ENCODE measurements around the gene NAA40.

The NAA40 gene

DNA sequence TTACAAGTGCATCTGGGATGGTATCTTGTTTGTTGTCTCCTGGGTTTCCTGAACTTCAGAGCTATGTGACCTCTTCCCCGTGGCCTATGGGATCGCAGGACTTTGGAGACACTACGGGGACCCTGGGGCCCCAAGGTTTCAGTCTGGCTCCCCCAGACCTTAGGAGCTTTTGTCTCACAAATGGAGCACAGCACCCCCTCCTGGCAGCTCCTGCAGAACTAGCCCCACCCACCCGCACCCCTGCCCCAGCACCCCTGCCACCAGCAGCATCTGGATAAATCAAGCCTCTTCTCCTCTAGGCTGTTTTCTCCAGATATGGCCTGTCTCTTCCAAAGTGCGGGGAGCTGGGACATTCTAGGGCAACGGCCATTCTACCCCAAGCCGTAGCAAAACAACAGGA is 32.2 kb upstream of the NAA40 start:
- no peaks in the 10 kb centered on the region for H3K9me3 ChIP-seq (ENCODE audit: control insufficient read depth, insufficient read depth, low read length)
- no peak overlapping the region for H3K4me3 ChIP-seq (ENCODE audit: low read depth, low read length)
- H3K9ac ChIP-seq (ENCODE audit: low read depth, low read length), result no peak overlapping the region
- H3K36me3 ChIP-seq (ENCODE audit: control insufficient read depth, insufficient read depth, low read length), result peaks cover 43% of the 10 kb centered on the region
- H3K27me3 ChIP-seq (ENCODE audit: control insufficient read depth, insufficient read depth, low read length), result no peaks in the 10 kb centered on the region
- H3K4me1 ChIP-seq (ENCODE audit: control insufficient read depth, insufficient read depth, low read length), result peaks cover 17% of the 10 kb centered on the region

DNA sequence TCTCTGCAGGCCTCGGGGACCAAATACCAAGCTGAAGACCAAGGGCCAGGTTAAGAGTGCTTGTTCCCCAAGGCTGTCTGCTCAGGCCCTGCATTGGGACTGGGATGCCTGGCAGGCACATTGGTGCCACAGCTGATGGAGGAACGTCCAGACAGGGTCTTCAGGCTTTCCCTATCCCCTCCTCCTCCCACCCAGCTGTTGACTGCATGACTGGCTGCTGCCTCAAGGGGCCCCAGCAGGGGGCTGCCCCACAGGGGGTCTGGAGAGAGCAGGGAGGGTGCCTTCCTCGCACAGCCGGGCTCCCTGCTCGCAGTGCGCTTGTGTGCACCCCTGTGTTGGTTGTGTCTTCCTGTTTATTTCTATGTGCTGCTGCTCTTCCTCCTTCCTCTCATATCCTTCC is 31.7 kb upstream of the NAA40 start:
- no peaks in the 10 kb centered on the region for H3K27me3 ChIP-seq (ENCODE audit: control insufficient read depth, insufficient read depth, low read length)
- H3K4me3 ChIP-seq (ENCODE audit: low read depth, low read length), result no peak overlapping the region

DNA sequence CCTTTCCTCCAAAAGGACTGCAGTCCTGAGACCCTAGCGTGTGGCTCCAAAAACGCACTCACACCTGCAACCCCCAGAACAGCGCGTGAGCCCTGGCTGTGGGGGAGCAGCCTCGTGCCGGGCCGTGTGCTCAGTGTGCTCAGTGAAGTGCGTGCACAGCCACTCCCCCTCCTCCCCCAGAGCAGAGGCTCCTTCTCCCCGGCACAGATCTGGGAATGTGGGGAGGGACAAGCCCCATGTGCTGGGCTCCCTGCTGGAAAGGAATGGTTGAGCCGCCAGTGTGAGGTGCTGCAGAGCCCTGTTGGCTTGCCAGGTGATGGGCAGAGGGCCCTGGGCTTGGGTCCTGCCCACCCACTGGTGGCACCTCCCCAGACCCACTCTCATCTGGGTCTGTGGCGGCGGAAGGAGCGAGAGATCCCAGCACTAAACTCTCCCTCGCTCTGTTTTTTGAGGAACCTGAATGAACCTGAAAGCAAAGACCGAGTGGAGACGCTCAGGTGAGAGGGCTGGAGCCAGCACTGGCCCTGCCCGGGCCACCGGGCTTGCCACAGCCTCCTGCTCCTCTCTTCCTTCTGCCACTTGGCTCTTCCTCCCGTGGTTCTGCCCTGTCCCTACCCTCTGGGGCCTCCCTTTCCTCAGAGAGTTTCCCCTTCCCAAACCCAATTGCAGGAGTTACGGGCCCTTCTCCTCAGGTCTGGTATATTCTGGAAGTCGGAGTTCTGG is 30.8 kb upstream of the NAA40 start:
- H3K27me3 ChIP-seq (ENCODE audit: control insufficient read depth, insufficient read depth, low read length), result no peaks in the 10 kb centered on the region
- no peak overlapping the region for H3K4me3 ChIP-seq (ENCODE audit: low read depth, low read length)
- H3K9me3 ChIP-seq (ENCODE audit: control insufficient read depth, insufficient read depth, low read length), result no peaks in the 10 kb centered on the region
- H3K36me3 ChIP-seq (ENCODE audit: control insufficient read depth, insufficient read depth, low read length), result peaks cover 39% of the 10 kb centered on the region
- peaks cover 17% of the 10 kb centered on the region for H3K4me1 ChIP-seq (ENCODE audit: control insufficient read depth, insufficient read depth, low read length)
- peak overlapping the region; percentile 50 for H3K9ac ChIP-seq (ENCODE audit: low read depth, low read length)

More for the DNA sequence above, 31.7 kb upstream of the NAA40 start:
- no peak overlapping the region for H3K9ac ChIP-seq (ENCODE audit: low read depth, low read length)
- peaks cover 17% of the 10 kb centered on the region for H3K4me1 ChIP-seq (ENCODE audit: control insufficient read depth, insufficient read depth, low read length)
- H3K9me3 ChIP-seq (ENCODE audit: control insufficient read depth, insufficient read depth, low read length), result no peaks in the 10 kb centered on the region
- peaks cover 40% of the 10 kb centered on the region for H3K36me3 ChIP-seq (ENCODE audit: control insufficient read depth, insufficient read depth, low read length)

DNA sequence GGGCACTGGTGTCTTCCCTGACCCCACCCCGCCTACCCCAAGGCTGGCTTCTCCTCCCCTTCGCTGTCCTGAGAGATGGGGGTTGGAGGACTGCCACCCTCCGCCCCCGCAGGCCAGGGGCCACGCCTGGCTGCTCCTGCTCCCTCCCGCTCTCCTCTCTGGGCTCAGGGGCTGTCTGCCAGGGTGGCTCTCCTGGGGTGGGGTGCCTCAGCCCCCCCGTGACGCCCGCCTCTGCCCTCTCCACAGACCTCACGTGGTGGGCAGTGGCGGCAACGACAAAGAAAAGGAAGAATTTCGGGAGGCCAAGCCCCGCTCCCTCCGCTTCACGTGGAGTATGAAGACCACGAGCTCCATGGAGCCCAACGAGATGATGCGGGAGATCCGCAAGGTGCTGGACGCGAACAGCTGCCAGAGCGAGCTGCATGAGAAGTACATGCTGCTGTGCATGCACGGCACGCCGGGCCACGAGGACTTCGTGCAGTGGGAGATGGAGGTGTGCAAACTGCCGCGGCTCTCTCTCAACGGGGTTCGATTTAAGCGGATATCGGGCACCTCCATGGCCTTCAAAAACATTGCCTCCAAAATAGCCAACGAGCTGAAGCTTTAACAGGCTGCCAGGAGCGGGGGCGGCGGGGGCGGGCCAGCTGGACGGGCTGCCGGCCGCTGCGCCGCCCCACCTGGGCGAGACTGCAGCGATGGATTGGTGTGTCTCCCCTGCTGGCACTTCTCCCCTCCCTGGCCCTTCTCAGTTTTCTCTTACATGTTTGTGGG is 30.0 kb upstream of the NAA40 start:
- Histone ChIP-seq H3K27me3 (ENCODE audit: control insufficient read depth, insufficient read depth, low read length) (no peaks in the 10 kb centered on the region), H3K9me3 (ENCODE audit: control insufficient read depth, insufficient read depth, low read length) (no peaks in the 10 kb centered on the region), H3K9ac (ENCODE audit: low read depth, low read length) (no peak overlapping the region), H3K4me3 (ENCODE audit: low read depth, low read length) (no peak overlapping the region), H3K4me1 (ENCODE audit: control insufficient read depth, insufficient read depth, low read length) (peaks cover 17% of the 10 kb centered on the region), H3K36me3 (ENCODE audit: control insufficient read depth, insufficient read depth, low read length) (peaks cover 37% of the 10 kb centered on the region)

DNA sequence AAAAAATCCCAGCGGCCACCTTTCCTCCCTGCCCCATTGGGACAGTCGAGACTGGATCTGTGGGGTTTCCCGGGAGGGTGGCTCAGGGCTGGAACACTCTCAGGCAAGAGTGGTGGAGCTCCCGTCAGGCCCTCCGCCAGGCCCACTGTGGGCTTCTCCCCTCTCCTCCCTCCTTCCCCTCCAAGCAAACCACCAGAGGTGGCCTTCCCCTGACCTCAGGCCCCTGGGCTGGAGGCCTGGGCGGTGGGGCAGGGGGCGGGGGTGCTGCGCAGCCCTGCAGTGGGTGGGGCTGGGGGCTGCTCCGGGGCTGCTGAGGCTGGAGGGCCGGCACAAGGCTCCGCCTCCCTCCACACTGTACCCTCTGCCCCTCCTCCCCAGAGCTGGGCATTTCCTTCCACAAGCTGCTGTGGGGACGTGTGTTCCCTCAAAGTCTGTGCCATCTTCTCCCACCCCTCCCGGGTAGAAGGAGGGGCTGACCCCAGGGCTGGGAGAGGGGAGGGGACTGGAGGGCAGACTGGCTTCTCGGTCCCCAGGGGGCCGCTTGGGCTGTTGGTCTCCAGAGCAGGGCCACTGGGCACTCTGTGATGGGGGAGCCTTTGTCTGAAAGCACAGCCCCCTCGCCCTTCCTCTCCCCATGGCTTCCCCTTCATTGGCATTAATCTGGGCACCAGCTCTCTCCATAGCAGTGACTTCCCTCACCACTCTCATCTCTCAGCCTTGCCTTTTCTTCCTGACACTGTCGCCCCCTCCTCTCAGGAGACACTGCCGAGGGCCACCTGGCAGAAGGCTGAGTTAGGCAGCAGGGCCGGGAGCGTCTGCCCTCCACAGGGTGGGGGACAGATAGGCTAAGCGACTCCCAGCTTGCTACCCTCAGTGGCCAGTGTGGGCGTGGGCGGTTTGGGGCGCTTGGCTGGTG is 29.0 kb upstream of the NAA40 start:
- Histone ChIP-seq H3K27me3 (ENCODE audit: control insufficient read depth, insufficient read depth, low read length) (no peaks in the 10 kb centered on the region), H3K4me1 (ENCODE audit: control insufficient read depth, insufficient read depth, low read length) (peaks cover 17% of the 10 kb centered on the region), H3K4me3 (ENCODE audit: low read depth, low read length) (peak overlapping the region; percentile 18), H3K9ac (ENCODE audit: low read depth, low read length) (peak overlapping the region; percentile 47), H3K9me3 (ENCODE audit: control insufficient read depth, insufficient read depth, low read length) (no peaks in the 10 kb centered on the region), H3K36me3 (ENCODE audit: control insufficient read depth, insufficient read depth, low read length) (peaks cover 39% of the 10 kb centered on the region)

DNA sequence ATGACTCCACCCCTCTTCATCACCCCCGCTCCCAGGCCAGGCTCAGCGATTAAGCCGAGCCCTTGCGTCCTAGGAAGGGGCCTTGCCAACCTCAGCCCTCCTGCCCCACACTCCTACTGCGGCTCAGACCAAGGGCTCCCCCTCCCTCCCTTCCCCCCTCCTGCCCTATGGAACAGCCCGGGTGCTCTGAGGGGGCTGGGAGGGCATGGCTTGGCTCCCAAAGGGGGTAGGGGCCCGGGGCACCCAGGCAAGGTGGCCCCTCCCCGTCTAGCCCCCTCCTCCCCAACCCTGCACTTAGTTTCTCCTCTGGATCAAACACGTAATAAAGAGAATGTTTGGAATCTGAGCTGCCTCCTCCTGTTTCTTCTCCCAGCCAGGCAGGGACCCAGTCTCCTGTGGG is 28.1 kb upstream of the NAA40 start:
- Histone ChIP-seq H3K9ac (ENCODE audit: low read depth, low read length) (no peak overlapping the region), H3K27me3 (ENCODE audit: control insufficient read depth, insufficient read depth, low read length) (no peaks in the 10 kb centered on the region), H3K9me3 (ENCODE audit: control insufficient read depth, insufficient read depth, low read length) (no peaks in the 10 kb centered on the region), H3K4me1 (ENCODE audit: control insufficient read depth, insufficient read depth, low read length) (peaks cover 17% of the 10 kb centered on the region), H3K36me3 (ENCODE audit: control insufficient read depth, insufficient read depth, low read length) (peaks cover 39% of the 10 kb centered on the region), H3K4me3 (ENCODE audit: low read depth, low read length) (no peak overlapping the region)

DNA sequence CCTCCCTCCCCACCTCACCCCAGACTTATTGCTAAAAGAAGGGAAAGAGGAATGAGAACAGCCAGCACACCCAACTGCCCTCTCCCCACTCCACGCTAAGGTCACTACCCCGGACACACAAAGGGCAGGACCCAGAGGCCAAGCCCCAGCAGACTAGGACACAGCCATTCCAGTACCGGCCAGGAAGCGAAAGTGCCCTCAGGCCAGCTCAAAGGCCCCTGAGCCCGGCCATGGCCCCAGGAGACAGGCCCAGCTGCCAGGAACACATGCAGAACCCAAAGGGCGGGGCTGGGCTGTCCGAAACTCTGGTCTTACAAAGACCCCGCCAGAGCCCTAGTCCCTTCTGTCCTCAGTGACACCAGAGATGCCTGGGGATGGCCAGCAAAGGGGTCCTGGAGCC is 27.4 kb upstream of the NAA40 start:
- H3K4me3 ChIP-seq (ENCODE audit: low read depth, low read length), result no peak overlapping the region
- no peaks in the 10 kb centered on the region for H3K9me3 ChIP-seq (ENCODE audit: control insufficient read depth, insufficient read depth, low read length)
- H3K36me3 ChIP-seq (ENCODE audit: control insufficient read depth, insufficient read depth, low read length), result peaks cover 36% of the 10 kb centered on the region
- no peaks in the 10 kb centered on the region for H3K27me3 ChIP-seq (ENCODE audit: control insufficient read depth, insufficient read depth, low read length)
- H3K9ac ChIP-seq (ENCODE audit: low read depth, low read length), result no peak overlapping the region
- peaks cover 17% of the 10 kb centered on the region for H3K4me1 ChIP-seq (ENCODE audit: control insufficient read depth, insufficient read depth, low read length)

DNA sequence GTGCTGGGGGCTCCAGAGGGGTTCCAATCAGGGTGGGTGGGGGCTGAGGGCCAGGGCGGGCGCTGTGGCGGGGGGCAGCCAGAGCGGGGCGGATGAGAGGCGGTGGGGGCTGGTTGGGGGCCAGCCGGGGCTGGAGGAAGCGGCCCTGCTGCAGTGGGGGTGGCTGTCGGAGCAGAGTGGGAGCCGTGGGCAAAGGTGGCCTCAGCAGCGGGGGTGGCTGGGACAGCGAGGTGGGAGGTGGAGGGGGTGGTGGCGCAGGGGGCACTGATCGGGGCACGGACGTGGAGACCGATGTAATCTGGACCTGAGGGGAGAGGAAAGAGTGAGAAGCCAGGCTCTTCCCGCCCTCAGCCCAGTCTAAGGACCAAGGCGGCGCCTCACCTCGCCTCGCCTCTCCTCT is 26.9 kb upstream of the NAA40 start:
- Histone ChIP-seq H3K4me1 (ENCODE audit: control insufficient read depth, insufficient read depth, low read length) (peaks cover 16% of the 10 kb centered on the region), H3K9ac (ENCODE audit: low read depth, low read length) (no peak overlapping the region), H3K4me3 (ENCODE audit: low read depth, low read length) (no peak overlapping the region), H3K36me3 (ENCODE audit: control insufficient read depth, insufficient read depth, low read length) (peaks cover 36% of the 10 kb centered on the region), H3K9me3 (ENCODE audit: control insufficient read depth, insufficient read depth, low read length) (no peaks in the 10 kb centered on the region), H3K27me3 (ENCODE audit: control insufficient read depth, insufficient read depth, low read length) (no peaks in the 10 kb centered on the region)

DNA sequence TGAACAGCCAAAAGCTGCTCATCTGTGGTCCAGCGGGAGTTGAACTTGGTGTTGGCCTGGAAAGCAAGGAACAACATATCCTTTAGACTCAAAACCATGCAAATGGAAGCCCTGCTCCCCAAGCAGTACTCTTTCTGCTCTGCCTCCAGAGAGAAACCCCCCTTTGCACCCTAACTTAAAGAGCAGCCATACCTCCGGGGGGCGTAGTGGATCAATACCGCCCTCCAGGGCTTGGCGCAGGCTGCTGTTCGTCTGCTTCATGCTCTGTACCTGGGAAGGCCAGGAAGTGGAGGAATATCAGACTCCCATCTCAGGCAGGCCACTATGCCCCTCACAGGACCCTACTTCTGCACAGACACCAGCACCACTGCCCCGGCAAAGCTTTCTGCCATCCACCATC is 26.1 kb upstream of the NAA40 start:
- Histone ChIP-seq H3K9ac (ENCODE audit: low read depth, low read length) (no peak overlapping the region), H3K36me3 (ENCODE audit: control insufficient read depth, insufficient read depth, low read length) (peaks cover 36% of the 10 kb centered on the region), H3K27me3 (ENCODE audit: control insufficient read depth, insufficient read depth, low read length) (no peaks in the 10 kb centered on the region), H3K4me3 (ENCODE audit: low read depth, low read length) (no peak overlapping the region), H3K4me1 (ENCODE audit: control insufficient read depth, insufficient read depth, low read length) (peaks cover 13% of the 10 kb centered on the region), H3K9me3 (ENCODE audit: control insufficient read depth, insufficient read depth, low read length) (no peaks in the 10 kb centered on the region)

DNA sequence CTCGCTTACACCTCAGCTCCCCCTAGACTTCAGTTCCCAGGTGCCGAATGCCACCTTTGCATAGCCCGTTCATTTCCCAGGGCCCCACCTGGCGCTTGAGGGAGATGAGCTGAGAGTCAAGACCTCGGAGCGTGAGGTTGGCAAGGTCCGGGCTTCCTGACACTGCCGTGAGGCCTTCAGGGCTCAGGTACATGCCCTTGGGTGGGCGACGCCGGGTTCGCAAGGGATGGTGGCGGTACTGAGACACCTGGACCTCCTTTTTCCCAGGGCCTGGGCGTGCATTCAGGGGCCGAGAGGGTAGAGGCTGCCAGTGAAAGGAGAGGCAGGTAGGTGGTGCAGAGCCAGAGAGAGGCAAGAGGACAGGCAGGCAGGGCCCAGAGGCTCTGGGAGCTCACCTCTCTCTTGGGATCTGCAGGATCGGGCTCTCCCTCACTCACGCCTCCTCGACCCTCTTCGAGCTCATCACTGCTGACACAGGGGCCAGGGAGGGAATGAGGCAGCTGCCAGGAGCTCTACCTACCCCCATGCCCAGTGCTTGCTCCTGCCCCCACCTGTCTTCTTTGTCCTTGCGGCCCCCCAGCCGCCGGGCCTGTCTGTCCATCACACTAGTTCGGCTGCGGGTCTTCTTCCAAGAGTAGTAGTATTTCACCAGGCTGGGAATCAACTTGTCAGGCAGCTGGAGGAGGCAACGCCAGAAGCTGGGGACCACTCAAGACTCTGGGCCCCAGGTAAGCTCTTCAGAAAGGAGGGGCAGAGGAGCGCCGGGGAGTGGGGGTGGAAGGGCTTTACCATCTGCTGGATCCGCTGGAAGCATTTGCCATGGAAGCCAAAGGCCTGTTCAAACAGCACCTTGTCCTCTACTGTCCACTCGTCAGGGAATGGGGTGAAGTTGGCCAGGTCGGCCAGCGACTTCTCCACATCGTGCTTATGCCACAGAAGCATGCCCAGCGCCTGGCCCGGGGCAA is 24.7 kb upstream of the NAA40 start:
- no peak overlapping the region for H3K4me3 ChIP-seq (ENCODE audit: low read depth, low read length)
- no peaks in the 10 kb centered on the region for H3K27me3 ChIP-seq (ENCODE audit: control insufficient read depth, insufficient read depth, low read length)
- peaks cover 30% of the 10 kb centered on the region for H3K36me3 ChIP-seq (ENCODE audit: control insufficient read depth, insufficient read depth, low read length)
- peaks cover 6% of the 10 kb centered on the region for H3K4me1 ChIP-seq (ENCODE audit: control insufficient read depth, insufficient read depth, low read length)
- H3K9me3 ChIP-seq (ENCODE audit: control insufficient read depth, insufficient read depth, low read length), result no peaks in the 10 kb centered on the region
- H3K9ac ChIP-seq (ENCODE audit: low read depth, low read length), result no peak overlapping the region

Data from iPS-15b (cell line).